Esophagus muscularis mucosa (tissue), 4 donors: Measurements from ENCODE around the gene MRPL39.

Experiments
- CTCF ChIP-seq, 3 experiments: fragments of 200-600 bp in 2 of 3; fragments of 450-650 bp in 1 of 3; sonication (generic) in 2 of 3; IDR thresholded peaks; one replicate each; pipeline ENCODE4 v1.5.1; 2017 to 2019; ENCODE audit warnings: antibody characterized with exemption in 3 of 3, mild to moderate bottlenecking in 2 of 3, moderate library complexity in 1 of 3
- EP300 ChIP-seq: sonication (generic); formaldehyde crosslinking; IDR thresholded peaks from one replicate; pipeline ENCODE4 v1.6.1; 2017; ENCODE audit warnings: antibody characterized with exemption
- POLR2AphosphoS5 ChIP-seq, 2 donors: sonication (generic); formaldehyde crosslinking; IDR thresholded peaks; one replicate each; pipeline ENCODE4 v1.6.1; 2017; ENCODE audit warnings: antibody characterized with exemption in 2 of 2

DNA sequence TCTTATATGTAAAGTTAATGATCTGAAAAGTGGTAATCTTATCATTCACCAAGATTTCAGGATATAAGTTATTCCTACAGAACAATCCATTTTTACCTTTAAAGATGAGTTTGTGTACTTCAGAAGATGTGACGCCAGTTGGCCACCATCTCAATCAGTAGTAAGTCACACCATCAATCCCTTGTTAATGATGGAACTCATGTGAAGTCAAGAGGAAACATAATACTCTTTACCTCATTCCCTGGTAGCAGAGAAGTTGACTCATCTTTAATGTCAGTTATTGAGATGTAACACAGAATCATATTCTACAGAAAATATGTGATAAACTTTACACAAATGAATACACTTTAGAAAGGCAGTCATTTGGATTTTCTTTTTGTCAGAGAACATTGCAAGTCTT, 38.2 kb downstream of the MRPL39 start:
- TF ChIP-seq CTCF (IDR thresholded peaks at IDR 0.05) (no peak), POLR2AphosphoS5 (IDR thresholded peaks at IDR 0.05) (no peak), EP300 (no peak)
